Anterior cingulate cortex (tissue), 58 donors: ENCODE measurements around the gene ZSCAN26.
"Not testable (repeated sequence)": the region's sequence is repeated elsewhere in the genome, so short reads cannot be mapped to it uniquely, and the experiment has no call there.

ENCODE experiments used
- DNase-seq, 58 donors: peaks; one replicate each; lab custom pipeline; 2025; lab: John Stamatoyannopoulos, UW

ZSCAN26 gene

GRCh38 chr6:28252009-28252975, 14.7 kb upstream of the ZSCAN26 start, which contains the start of gene ZKSCAN4:
Gene ZKSCAN4 (minus strand): TSS chr6:28252269. CDS start chr6:28251980, 289 bp downstream.
- peak; percentile 7 to 86 (median 65) for DNase-seq

- DNase-seq: no peak
These were observed 12.8 kb upstream of the ZSCAN26 start for GRCh38 chr6:28254121-28254519.

- DNase-seq: no peak
These were observed 9.9 kb upstream of the ZSCAN26 start for GRCh38 chr6:28257042-28257441.

- DNase-seq: peak in 54 of 58 donors; percentile 2 to 80 (median 42)
These were observed 7.8 kb upstream of the ZSCAN26 start, which contains the start of gene NKAPL for GRCh38 chr6:28258877-28259777. Gene NKAPL (plus strand): TSS chr6:28259297. CDS start chr6:28259372, 75 bp downstream.

- no peak for DNase-seq
These were observed 3.0 kb upstream of the ZSCAN26 start for GRCh38 chr6:28263922-28264321.

- DNase-seq: no peak
These were observed 2.0 kb upstream of the ZSCAN26 start for GRCh38 chr6:28264834-28265401.

GRCh38 chr6:28266563-28266961, 381 bp upstream of the ZSCAN26 start:
- no peak for DNase-seq

- DNase-seq: no peak
These were observed 734 bp downstream of the ZSCAN26 start for GRCh38 chr6:28267695-28268059.

GRCh38 chr6:28269492-28269891, 2.5 kb downstream of the ZSCAN26 start:
- DNase-seq: no peak

GRCh38 chr6:28274888-28275287, 7.9 kb downstream of the ZSCAN26 start:
- DNase-seq: no peak

GRCh38 chr6:28277746-28278145, 10.8 kb downstream of the ZSCAN26 start:
- no peak for DNase-seq

GRCh38 chr6:28280595-28281287, 13.8 kb downstream of the ZSCAN26 start:
- DNase-seq: no peak

- peak in 56 of 58 donors; percentile 5 to 75 (median 44) for DNase-seq
These were observed 14.5 kb downstream of the ZSCAN26 start, which contains the start of gene PGBD1 for GRCh38 chr6:28281288-28282064. Gene PGBD1 (plus strand): TSS chr6:28281572. CDS start chr6:28283814, 2,242 bp downstream.

GRCh38 chr6:28282926-28283325, 16.0 kb downstream of the ZSCAN26 start:
- no peak for DNase-seq

- no peak for DNase-seq
These were observed 24.6 kb downstream of the ZSCAN26 start for GRCh38 chr6:28291573-28291972.

- no peak for DNase-seq
These were observed 28.4 kb downstream of the ZSCAN26 start for GRCh38 chr6:28295326-28295725.

GRCh38 chr6:28296520-28297060, 29.6 kb downstream of the ZSCAN26 start:
- no peak for DNase-seq

- no peak for DNase-seq
These were observed 36.6 kb downstream of the ZSCAN26 start for GRCh38 chr6:28303570-28303969.

- DNase-seq: not testable (repeated sequence)
These were observed 39.4 kb downstream of the ZSCAN26 start for GRCh38 chr6:28306363-28306762.
